ENCODE measurements around the gene RNU1-3.
"Not testable (repeated sequence)": the region's sequence is repeated elsewhere in the genome, so short reads cannot be mapped to it uniquely, and the experiment has no call there.

Gene RNU1-3

DNA sequence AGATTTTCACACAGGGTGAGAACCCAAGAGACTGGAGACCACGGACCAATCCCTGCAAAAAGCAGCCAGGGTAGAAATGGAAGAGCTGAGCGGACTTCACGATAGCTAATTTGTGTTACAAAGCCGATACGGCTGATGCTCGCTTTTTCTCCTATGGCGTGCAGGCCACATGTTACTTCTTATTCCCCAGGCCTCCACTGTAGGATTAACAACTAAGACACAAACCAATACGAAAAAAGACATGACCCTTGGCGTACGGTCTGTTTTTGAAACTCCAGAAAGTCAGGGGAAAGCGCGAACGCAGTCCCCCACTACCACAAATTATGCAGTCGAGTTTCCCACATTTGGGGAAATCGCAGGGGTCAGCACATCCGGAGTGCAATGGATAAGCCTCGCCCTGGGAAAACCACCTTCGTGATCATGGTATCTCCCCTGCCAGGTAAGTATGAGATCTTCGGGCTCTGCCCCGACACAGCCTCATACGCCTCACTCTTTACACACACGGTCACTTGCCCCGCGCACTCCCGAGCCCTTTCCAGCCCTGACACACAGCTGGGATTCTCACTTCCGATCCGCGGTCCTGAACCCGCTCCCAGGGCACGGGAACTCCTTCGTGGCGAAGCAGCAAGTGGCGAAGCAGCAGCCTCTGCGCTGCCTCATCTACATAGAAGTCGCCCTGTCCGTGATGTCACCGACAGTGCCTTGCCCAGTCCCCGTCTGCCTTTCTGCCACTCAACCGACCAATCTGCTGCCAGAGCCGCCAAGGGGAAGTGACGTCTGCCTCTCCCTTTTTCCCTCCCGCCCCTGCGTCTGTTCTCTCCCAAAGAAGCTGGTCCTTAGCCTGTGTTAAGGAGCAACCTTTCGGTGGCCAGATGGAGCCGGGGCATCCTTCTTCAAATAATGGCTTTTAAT lies at the start of gene RNU1-3:
TSS of gene RNU1-3 (minus strand) at position 447 of the 912 bp plus-strand sequence.
- not testable (repeated sequence) for DNase-seq (ENCODE audit: low read depth)

DNA sequence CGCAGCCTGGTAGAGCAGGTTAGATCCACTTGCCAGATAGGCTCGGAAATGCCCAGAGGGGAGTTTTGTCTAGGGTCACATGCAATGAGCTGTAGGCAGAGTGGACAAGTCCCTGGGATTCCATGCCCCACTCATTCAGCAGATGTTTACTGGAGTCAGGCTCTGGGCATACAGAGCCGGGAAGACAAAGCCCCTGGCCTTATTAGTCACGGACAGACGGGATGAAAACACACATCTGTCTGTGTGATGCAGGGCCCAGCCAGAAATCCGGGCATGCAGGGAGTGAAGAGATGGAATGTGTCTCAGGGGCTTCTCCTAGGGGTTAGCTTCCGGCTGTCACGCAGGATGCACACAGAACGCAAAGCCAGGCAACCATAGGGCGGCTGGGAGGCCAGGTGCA lies 46.7 kb upstream of the RNU1-3 start:
- DNase-seq (ENCODE audit: low read depth), result not testable (repeated sequence)

DNA sequence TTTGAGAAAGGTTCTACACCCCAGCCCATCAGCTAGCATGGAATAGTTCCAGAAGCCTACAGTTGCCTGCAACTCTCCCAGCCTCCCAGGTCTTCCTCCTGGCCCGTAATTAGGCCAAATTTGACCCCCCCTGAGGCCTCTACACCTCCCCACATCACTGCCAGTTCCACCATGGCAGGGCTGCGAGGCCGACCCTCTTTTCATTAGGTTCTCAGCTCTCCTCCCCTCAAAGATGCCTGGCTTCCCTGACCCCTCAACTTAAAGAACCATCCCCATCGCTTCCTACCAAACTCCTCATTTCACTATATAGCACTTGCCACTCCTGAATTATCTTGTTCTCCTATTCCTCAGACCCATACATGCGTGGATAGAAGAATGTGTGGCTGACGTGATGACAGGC lies 46.2 kb upstream of the RNU1-3 start:
- not testable (repeated sequence) for DNase-seq (ENCODE audit: low read depth)

DNA sequence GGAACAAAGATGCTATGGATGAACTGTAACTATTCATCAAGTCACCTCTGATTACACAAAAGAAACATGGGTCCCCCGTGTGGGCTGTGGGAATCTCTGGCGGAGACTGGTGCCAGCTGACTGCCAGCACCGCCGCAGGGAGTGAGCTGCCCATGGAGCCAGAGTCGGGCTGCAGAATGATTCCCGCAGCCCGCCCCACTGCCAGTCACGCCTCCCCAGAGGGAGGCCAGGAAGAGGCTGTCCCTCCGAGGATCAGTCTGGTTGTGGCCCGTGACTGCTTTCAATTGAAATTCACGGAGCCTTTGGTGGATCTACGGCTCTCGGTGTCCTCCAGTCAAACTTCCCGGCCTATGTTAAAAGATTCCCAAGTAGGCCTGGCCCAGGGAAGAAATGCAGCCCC lies 45.8 kb upstream of the RNU1-3 start:
- not testable (repeated sequence) for DNase-seq (ENCODE audit: low read depth)

DNA sequence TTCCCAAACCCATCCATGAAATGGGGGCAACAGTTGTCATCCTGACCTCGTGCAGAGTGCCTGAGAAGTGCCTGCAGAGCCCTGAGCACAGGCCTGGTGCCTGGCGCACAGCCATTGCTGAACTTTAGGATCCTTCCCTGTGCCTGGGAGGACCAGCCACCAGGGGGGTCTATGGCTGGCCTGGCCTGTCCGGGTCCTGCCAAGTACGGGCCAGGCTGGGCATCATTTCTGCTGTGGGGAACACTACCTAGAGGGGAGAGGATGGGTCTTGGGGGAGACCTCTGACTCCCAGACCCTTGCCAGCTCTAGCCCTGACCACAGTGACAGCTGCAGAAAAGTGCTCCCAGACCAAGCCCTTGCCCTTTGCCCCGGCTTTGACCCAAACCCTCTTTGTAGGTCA lies 45.4 kb upstream of the RNU1-3 start:
- DNase-seq (ENCODE audit: low read depth), result not testable (repeated sequence)

DNA sequence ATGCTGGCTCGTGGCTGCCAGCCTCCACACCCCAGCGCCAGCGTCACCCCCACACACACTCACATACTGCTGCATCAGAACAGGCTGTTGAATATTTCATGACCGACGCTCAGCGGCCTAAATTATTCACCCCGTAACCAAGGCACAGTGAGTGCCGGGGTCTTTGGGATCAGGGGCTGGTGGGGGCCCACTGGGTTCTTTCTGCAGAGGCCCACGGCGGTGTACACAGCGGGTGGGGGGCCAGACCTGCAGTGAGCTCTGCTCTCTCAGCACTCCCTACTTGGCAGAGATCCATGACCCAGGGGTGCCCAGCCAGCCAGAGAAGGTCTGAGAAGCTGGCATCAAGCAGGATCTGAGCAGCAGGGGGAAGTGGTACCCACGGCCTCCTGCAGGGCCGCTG lies 43.9 kb upstream of the RNU1-3 start:
- not testable (repeated sequence) for DNase-seq (ENCODE audit: low read depth)

DNA sequence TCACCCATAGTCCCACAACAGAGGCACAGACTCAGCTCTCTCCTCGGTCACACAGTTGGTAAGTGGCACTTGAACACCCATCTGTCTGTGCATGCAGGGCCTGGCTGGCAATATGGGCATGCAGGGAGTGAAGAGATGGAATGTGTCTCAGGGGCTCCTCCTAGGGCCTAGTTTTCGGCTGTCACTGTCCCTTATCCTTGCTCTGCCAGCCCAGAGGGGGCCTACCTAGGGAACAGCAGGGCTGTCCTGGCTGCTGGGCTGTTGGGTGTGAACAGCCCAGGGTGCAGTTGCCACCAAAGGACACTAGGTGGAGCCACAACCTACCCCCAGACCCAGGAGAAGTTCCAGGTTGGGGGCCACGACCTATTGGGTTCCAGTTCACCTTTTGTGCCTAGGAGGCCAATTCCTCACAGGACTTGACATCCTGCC lies 42.9 kb upstream of the RNU1-3 start:
- DNase-seq (ENCODE audit: low read depth), result not testable (repeated sequence)

DNA sequence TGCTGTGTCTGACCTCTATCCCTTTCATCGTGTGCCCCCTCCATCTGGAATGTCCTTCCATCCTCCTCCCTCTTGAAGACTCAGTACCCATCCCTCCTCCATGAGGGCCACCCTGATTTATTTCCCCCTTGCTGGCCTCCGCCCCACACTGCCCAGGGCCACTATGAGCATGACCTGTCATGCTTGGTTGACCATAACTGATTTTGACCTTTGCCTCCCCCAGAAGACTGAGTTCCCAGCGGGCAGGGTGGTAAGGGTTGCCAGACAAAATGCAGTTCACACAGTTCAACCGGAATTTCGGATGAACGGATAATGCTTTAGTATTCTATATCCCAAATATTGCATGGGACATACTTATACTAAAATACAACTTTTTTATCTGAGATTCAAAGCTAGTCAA lies 42.0 kb upstream of the RNU1-3 start:
- DNase-seq (ENCODE audit: low read depth), result not testable (repeated sequence)

DNA sequence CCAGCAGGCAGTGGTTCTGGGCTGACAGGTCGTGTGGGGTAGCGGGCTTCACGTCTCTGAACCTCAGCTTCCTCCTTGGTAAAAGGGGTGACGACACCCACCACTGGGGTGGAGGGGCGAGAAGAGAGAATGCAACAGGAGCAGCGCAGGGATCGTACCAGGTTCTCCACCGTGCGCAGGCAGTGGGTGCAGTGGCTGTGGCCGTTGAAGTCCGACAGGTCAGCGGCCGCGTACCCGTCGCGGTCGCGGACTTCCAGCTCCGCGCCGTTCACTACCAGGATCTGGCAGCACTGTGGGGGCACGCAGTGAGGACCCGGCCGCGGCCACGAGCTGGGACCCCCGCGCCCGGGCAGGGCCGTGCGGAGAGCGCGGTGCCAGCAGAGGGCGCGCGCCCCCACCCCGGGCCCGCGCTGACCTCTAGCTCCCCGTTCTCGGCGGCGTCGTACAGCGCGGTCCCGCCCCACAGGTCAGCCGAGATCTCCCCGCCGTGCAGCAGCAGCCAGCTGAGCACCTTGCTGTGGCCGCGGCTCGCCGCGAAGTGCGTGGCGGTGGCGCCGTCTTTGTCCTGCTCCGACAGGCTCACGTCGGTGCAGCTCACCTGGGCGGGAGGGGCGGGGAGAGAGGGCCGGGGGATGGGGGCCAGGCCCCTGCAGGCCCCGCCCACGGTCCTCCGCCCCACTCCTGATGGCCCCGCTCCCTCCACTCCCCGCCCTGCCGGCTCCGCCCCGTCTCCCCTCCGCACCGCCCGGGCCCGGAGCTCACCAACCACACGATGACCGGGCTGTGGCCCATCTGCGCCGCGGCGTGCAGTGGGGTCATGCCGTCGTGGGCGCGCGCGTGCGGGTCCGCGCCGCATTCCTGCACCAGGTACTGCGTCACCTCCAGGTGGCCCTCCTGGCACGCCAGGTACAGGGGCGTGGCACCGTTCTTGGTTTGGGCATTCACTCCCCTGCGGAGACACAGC lies 40.7 kb upstream of the RNU1-3 start:
- not testable (repeated sequence) for DNase-seq (ENCODE audit: low read depth)

DNA sequence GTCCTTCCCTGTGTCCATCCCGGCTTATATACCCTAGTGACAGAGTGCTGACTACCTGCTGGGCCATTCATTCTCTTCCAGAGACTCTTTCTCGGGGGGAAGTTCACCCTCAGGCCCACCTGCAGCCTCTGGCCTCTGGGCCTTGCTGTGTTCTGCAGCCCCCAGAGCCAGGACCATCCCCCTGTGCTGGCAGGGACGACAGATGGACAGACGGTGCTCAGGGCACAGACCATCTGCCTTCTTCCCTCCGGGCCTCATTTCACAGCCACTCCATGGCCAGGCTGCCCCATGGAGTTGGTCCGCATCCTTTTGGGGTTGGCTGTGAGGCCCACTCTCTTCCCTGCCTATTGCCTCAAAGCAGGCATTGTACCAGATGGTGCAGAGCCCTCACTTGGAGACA lies 39.6 kb upstream of the RNU1-3 start:
- DNase-seq (ENCODE audit: low read depth), result not testable (repeated sequence)

DNA sequence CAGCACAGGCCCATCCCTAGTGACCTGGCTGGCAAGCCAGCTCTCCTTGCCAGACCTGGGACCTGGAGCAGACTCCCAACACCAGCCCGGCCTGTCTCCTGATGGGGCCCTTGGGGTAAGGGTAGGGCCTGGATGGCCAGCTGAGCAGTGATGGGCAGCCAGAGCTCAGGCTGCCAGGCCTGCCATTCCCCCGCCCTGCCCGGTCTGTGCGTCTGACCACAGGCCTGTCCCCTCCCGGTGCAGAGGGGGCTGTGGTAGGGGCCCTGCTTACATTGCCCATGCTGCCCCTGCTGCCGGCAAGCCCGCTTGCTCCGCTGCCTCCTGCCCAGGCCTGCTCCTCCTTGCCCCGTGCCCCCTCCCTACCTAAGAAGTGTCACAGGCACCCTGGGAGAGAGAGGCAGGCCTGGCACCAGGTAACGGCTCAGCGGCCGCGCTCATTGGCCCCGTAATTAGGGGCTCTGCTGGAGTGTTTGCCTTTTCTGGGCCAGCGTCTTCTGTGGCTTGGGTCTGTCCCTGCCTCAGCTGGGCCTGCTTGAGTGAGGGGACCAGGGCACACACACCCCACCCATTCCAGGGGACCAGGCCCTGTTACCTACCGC lies 37.9 kb upstream of the RNU1-3 start:
- DNase-seq (ENCODE audit: low read depth), result not testable (repeated sequence)

DNA sequence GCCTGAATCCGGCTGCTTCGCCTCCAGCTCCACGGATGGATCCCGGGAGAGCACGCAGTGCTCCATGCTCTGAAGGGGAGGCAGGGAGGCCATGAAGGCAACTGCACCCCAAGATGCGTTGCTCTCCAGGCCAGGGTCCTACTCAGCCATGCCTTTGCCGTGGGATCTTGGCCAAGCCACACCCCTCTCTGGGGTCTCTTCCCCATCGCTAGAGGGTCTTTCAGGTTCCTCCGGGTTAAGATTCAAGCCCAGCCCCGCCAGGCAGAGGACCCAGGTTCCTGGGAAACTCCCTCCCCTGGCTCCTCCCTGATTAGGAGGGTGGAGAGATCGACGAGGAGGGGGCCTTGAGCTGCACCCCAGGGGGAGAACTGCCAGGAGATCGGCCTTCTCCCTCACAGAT lies 37.3 kb upstream of the RNU1-3 start:
- DNase-seq (ENCODE audit: low read depth), result not testable (repeated sequence)

DNA sequence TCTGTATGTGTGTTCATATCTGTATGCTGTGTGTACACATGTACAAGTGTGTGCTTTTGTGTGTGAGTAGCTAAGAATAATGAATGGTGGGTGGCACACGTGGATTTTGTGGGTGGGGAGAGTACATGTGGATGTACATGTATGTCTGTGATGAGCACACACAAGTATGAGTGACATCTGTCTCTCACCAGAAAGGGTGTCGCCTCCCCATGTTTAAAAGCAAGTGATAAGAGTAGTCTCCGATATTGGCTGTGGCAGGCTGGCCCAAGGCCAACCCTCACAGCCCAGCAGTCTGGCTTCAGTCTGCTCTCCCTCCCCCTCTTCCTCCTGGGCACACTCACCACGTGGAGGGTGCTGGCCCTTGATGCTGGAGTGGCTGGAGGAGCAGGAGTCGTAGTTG lies 36.9 kb upstream of the RNU1-3 start:
- not testable (repeated sequence) for DNase-seq (ENCODE audit: low read depth)

DNA sequence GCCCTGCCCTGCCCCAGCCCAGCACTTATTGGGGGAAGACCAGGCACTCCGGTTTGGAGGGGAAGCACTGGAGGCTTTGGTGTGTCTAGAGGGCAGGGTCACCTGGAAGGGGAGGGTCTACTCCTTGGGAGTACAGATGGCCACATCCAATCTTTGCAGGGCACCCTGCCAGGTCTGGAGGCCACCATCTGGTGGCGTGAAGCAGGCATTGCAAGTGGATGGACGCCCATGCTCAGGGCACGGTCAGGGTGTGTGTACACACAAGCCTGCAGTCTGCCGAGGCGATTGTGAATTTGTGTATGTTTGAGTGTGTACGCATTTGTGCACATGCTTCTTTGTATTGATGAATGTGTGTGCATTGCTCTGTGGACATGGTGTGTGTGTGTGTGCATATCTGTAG lies 36.4 kb upstream of the RNU1-3 start:
- DNase-seq (ENCODE audit: low read depth), result not testable (repeated sequence)

DNA sequence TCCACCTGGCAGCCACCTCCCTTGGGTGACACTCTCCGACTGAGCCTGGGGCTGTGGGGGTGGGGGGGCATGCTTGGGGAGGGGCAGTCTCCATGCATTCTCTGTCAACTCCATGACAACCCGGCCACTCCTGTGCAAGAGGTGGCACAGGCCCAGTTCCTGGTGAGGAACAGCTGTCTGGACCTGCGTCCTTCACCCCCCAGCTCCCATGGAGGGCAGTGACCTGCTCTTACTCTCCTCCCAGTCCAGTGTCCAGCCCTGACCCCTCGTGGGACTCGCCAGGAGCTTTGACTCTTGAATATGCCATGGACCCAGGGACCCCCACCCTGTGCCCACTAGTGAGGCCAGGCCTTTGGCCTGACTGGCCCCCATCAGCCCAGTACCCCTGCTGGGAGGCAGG lies 35.5 kb upstream of the RNU1-3 start:
- DNase-seq (ENCODE audit: low read depth), result not testable (repeated sequence)

DNA sequence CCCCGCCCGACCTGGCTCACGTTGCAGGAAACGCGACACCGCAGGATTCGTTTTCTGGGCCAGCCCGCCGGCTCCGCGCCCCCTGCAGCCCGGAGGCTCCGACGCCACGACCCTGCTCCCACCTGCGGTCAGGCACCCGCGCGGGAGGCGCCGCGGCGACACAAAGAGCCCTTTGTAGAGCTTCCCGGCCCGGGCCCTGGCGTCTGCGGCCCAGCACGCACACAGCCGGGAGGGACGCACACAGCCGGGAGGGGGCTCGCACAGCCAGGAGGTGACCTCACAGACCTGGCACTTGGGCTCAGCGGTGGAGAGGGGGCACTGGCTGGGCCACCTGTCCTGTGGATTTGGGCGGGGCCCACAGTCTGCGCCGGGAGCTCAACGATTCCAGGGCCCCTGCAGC lies 34.4 kb upstream of the RNU1-3 start:
- not testable (repeated sequence) for DNase-seq (ENCODE audit: low read depth)

DNA sequence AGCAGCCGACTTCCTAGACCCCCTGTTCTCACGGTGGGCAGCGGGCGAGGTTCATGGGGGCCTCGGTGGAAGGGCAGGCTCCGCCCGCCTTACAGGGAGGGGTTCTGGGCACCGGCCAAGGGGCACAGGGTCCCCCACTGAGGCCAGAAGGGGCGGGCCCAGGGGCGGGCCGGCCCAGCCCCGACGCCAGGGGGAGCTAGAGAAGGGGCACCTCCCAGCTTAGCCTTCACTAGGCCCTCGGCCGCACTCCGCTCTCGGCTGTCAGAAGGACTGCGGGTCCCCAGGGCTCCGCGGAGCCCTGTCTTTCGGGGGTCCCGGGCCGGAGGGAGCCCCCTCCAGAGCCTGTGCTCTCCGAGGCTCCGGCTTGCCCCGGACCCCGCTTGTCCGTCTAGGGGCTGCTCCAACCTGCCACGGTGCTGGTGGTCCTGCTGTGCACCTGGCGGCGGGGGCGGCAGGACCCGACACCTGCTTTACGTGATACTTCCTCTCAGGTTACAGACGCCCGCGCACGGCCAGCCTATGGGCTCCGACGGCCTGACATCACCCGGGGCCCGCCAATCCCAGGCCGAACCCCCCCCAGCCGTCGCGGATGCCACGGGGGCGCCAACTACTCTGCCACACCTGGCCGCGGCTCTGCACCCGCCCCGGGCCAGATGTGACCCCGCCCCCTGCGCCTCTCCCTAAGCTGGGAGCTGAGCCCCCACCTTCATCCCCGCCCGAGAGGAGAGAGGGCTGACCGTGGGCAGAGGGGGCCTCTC lies 33.6 kb upstream of the RNU1-3 start:
- DNase-seq (ENCODE audit: low read depth), result not testable (repeated sequence)

DNA sequence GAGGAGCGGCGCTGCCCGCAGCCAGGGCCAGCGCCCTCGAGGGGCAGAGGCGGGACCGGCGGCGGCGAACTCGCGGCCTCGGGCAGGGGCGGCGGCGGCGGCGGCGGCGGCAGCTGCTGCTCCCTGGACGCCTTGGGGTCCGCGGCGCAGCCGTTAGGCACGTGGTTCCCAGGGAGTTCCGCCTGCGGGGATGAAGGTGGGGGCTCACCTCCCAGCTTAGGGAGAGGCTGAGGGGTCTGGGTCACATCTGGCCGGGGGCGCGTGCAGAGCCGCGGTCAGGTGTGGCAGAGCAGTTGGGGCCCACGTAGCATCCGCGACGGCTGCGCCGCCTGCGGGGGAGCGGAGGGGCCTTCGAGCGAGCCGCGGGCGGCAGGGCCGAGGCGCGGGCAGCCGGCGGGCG lies 32.7 kb upstream of the RNU1-3 start:
- DNase-seq (ENCODE audit: low read depth), result not testable (repeated sequence)

DNA sequence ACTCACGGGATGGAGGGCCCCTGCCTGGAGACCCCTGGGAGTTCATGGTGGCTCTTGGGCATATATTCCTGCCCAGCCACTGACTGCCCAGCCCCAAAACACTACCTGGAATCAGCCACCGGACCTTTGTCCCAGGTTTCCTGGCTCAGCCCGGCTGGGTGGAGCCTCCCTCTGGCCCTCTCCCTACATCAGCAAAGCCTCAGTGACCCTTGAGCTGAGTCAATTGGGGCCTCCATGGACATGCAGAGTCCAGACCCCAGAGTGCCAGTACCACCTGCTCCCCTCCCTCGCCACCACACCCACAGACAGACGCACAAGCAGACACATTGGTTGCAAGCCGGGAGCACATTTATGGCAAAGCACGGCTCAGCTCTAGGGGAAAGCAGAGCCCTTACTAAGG lies 30.4 kb upstream of the RNU1-3 start:
- DNase-seq (ENCODE audit: low read depth), result not testable (repeated sequence)

DNA sequence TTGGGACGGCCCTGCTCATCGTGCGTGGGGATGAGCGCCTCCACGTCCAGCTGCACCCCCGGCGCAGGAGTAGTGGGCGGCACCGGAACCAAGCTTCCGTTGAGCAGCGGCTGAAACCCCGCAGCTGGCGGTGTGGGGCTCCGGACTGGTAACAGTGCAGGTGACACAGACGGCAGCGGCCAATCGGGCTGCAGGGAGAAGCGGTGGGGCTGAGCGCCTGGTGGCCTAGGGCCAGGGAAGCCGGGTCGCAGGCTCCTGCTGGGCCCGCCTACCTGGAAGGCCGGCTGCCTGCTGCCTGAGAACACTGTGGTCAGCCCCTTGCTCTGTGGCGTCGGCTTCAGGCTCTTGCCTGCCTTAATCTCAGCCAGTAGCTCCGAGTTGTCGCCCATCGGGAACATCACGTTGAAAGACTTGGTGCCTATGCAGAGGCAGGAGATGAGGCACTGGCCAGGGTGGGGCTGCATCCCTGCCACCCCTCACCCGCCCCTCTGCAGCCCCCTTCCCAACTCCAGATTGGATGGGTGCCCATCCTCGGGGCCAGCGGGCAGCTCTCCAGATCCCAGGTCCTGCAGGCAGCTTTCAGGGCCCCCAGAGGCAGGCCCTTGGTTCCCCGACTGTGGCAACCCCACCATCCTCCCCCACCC lies 29.9 kb upstream of the RNU1-3 start:
- DNase-seq (ENCODE audit: low read depth), result not testable (repeated sequence)

DNA sequence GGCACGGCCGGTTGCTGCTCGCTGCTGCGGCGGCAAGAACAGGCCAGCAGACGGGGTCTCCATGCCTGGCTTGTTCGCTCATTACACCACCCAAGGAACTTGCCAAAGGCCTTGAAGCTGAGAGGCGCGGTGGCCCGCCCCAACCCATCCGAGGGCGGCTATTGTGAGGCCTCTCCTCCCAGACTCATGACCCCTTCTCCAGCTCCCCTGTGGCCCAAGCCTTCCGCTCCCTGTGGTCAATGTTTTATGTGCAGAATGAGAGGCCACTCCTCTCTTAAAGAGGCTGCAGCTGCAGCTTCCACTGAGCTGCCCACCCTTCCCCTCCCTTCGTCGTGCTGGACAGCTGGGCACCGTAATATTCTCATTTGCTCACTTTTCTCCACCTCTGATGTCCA lies 27.6 kb upstream of the RNU1-3 start:
- not testable (repeated sequence) for DNase-seq (ENCODE audit: low read depth)
